Cardiac muscle cell (in vitro differentiated cells and primary cell): Measurements from ENCODE around the gene IP6K2. TPM values are rescaled to one million over a fixed set of nuclear protein-coding genes. Genes with fewer than 3 reads are reported as not detected.

Experiments
- DNase-seq, 2 donors: peaks; one replicate each; pipeline versions ENCODE4 v3.0.0 to v3.0.0-alpha.2; 2010 to 2017; ENCODE audit warnings: low read depth in 1 of 2, low spot score in 1 of 2
- H3K27ac ChIP-seq: fragments of 200-600 bp; sonication (generic); 2 replicates; pipeline ENCODE4 v1.5.1; 2016
- H3K27me3 ChIP-seq: fragments of 200-600 bp; sonication (generic); 2 replicates; pipeline ENCODE4 v1.6.0; 2016; ENCODE audit warnings: control low read depth
- H3K36me3 ChIP-seq: fragments of 200-600 bp; sonication (generic); 2 replicates; pipeline ENCODE4 v1.5.1; 2016; ENCODE audit warnings: control low read depth
- H3K4me1 ChIP-seq: fragments of 200-600 bp; sonication (generic); 2 replicates; pipeline ENCODE4 v1.8.1; 2017; ENCODE audit warnings: low read depth, mild to moderate bottlenecking, mixed run types
- H3K4me3 ChIP-seq: fragments of 200-600 bp; sonication (generic); 2 replicates; pipeline ENCODE4 v1.5.1; 2016; ENCODE audit warnings: mild to moderate bottlenecking
- H3K9me3 ChIP-seq: fragments of 200-600 bp; sonication (generic); 2 replicates; pipeline ENCODE4 v1.5.1; 2017; ENCODE audit warnings: low read depth, mild to moderate bottlenecking, control low read depth
- polyA plus RNA-seq: library from polyadenylated mRNA; unstranded; fragments of >200 nt; fragmentation: Nextera tagmentation; extraction: Ambion mirVana; gene quantifications from 2 replicates; pipeline ENCODE4 v1.2.1, GENCODE V29; 2016
- total RNA-seq: library from RNA; depleted of rRNA; stranded (reverse); fragments of >200 nt; gene quantifications from 2 replicates; pipeline ENCODE4 v1.2.3, GENCODE V29; 2016
- TF ChIP-seq, protein P1 (sequence below): IDR thresholded peaks from 2 replicates; pipeline ENCODE4 v1.5.1; 2012; ENCODE audit warnings: low read depth, mild to moderate bottlenecking, low read length

IP6K2 gene
- total and polyA plus RNA-seq, 2 experiments from 2014 or later = 119 to 130 TPM

DNA sequence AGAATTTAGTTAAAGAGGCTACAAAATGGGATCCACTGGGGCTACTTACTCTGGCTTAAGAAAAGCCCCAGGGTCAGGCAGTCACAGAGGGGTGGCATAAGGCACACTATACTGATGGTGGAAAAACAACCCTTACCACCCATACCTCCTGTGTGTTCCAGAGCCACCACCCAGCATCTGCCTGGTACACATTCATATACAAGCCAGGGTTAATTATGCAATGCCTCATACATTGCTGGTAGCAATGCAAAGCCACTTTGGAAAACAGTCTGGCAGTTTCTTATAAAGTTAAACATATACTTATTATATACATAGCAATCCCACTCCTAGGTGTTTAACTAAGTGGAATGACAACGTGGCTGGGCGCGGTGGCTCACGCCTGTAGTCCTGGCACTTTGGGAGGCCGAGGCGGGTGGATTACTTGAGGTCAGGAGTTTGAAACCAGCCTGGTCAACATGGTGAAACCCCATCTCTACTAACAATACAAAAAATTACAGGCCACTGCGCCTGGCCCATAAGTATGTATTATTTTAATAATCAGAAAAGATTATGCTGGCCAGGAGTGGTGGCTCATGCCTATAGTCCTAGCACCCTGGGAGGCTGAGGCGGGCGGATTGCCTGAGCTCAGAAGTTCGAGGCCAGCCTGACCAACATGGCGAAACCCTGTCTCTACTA, 16.2 kb downstream of the IP6K2 start:
- DNase-seq = no peak
- Histone ChIP-seq H3K4me3 (no peak overlapping the region), H3K9me3 (no peaks in the 10 kb centered on the region), H3K27me3 (no peaks in the 10 kb centered on the region), H3K4me1 (peaks cover 3% of the 10 kb centered on the region), H3K36me3 (peaks cover 5% of the 10 kb centered on the region), H3K27ac (peak overlapping the region; percentile 43)
- TF ChIP-seq, protein P1, sequence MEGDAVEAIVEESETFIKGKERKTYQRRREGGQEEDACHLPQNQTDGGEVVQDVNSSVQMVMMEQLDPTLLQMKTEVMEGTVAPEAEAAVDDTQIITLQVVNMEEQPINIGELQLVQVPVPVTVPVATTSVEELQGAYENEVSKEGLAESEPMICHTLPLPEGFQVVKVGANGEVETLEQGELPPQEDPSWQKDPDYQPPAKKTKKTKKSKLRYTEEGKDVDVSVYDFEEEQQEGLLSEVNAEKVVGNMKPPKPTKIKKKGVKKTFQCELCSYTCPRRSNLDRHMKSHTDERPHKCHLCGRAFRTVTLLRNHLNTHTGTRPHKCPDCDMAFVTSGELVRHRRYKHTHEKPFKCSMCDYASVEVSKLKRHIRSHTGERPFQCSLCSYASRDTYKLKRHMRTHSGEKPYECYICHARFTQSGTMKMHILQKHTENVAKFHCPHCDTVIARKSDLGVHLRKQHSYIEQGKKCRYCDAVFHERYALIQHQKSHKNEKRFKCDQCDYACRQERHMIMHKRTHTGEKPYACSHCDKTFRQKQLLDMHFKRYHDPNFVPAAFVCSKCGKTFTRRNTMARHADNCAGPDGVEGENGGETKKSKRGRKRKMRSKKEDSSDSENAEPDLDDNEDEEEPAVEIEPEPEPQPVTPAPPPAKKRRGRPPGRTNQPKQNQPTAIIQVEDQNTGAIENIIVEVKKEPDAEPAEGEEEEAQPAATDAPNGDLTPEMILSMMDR = no peak

DNA sequence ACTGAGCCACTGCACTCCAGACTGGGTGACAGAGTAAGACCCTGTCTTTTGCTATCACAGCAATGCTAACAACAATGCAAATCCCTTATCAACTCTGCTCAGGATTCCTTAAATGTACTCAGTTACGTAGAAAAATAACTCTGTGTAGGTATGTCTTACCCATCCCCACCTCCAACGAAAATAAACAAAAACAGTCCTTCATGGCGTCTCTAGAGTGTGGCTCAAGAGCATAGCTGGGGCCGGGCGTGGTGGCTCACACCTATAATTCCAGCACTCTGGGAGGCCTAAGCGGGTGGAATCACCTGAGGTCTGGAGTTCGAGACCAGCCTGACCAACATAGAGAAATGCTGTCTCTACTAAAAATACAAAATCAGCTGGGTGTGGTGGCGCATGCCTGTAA, 18.1 kb downstream of the IP6K2 start:
- H3K4me1 ChIP-seq = peaks cover 3% of the 10 kb centered on the region
- H3K27me3 ChIP-seq = no peaks in the 10 kb centered on the region
- H3K27ac ChIP-seq = no peak overlapping the region
- no peak overlapping the region for H3K4me3 ChIP-seq
- H3K9me3 ChIP-seq = no peaks in the 10 kb centered on the region
- peaks cover 20% of the 10 kb centered on the region for H3K36me3 ChIP-seq
- no peak for DNase-seq
- TF ChIP-seq, protein P1 = no peak

DNA sequence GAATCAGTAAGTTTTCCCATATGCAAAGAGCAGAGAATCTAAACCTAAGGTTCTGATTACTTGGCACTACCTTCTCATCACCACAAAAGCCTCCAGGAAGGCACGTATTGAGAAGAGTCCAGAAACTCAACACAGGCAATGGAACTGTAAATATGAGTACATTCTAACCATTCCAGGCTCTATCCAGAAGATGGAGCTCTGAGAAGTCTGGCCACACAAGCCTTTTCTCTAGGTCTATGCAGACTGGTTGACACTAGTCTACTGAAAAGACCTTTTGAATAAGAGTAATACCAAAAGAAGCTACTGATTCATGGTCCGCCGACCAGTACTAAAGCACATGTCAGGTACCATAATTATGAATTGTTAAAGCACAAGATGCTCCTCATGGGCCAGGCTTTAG, 19.1 kb downstream of the IP6K2 start:
- H3K4me1 ChIP-seq = peaks cover 3% of the 10 kb centered on the region

DNA sequence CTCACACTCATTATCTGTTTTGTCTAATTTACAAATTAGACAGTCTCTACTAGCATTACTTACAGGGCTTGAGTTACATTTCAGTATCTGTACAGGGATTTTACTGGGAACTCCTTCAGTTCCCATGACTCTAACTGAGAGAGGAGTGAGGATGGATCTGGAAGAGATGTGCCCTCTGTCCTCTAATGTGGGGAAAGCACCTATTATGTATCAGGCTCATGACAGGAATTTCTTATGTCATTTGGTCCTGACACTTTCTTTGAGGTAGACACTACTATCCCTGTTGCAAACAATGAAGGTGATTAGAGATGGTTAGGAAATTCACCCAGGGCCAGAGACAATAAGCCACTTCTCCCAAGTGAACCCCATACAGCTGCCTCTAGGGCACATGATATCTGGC, 20.4 kb downstream of the IP6K2 start:
- no peak overlapping the region for H3K4me3 ChIP-seq
- no peaks in the 10 kb centered on the region for H3K9me3 ChIP-seq
- TF ChIP-seq, protein P1 = no peak
- peaks cover 3% of the 10 kb centered on the region for H3K4me1 ChIP-seq
- H3K36me3 ChIP-seq = peaks cover 42% of the 10 kb centered on the region
- H3K27me3 ChIP-seq = no peaks in the 10 kb centered on the region
- no peak overlapping the region for H3K27ac ChIP-seq
- no peak for DNase-seq

More for the DNA sequence above, 19.1 kb downstream of the IP6K2 start:
- TF ChIP-seq, protein P1 = peak; percentile 9
- no peak overlapping the region for H3K4me3 ChIP-seq
- DNase-seq = peak in 1 of 2 donors; percentile 13
- peaks cover 30% of the 10 kb centered on the region for H3K36me3 ChIP-seq
- H3K9me3 ChIP-seq = no peaks in the 10 kb centered on the region
- peak overlapping the region; percentile 10 for H3K27ac ChIP-seq
- H3K27me3 ChIP-seq = no peaks in the 10 kb centered on the region

DNA sequence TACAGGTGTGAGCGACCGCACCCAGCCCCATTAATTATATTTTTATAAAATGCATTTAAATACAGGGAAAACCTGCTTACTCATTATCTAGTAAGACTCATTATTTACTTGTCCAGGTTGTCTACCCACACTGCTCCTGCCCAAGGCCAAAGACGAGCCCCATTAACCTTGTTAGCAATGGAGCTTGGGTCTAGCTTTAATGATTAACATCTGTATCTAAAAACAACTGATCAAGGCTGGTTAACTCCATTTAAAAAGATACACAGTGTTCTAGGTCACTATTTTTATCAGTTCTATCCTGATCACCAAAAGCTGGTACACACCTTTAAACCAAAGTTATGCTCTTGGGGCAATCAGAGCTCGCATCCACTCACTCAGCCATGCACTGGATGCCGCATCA, 20.9 kb downstream of the IP6K2 start:
- Histone ChIP-seq H3K9me3 (no peaks in the 10 kb centered on the region), H3K27me3 (no peaks in the 10 kb centered on the region), H3K27ac (no peak overlapping the region), H3K4me1 (peaks cover 3% of the 10 kb centered on the region), H3K36me3 (peaks cover 46% of the 10 kb centered on the region), H3K4me3 (no peak overlapping the region)
- TF ChIP-seq, protein P1 = no peak
- no peak for DNase-seq

DNA sequence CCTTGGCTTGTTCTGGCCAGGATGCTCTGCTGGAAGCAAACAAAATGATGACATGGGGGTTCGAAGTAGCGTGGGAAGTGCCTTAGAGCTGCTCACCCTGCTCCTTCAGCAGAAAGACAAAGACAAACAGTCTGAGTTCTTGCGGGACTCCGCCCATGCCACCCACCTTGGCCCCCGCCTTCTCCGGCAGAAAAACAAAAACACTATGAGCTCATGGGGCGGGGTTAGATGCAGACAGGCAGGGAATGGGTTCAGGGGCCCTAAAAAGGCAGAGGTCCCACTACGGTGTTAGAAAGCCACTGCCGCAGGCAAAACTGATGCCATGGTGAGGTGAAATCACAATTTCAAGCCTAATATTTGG, 21.6 kb downstream of the IP6K2 start:
- Histone ChIP-seq H3K4me1 (peaks cover 3% of the 10 kb centered on the region), H3K27ac (no peak overlapping the region), H3K27me3 (no peaks in the 10 kb centered on the region), H3K36me3 (peaks cover 51% of the 10 kb centered on the region), H3K4me3 (no peak overlapping the region), H3K9me3 (no peaks in the 10 kb centered on the region)
- peak in 1 of 2 donors; percentile 81 for DNase-seq
- TF ChIP-seq, protein P1 = no peak
